Gastroesophageal sphincter (tissue), 4 donors: ENCODE results near the gene GSTA4. TPM values are rescaled to one million over a fixed set of nuclear protein-coding genes. Genes with fewer than 3 reads are reported as not detected.

ENCODE experiments used
- ATAC-seq: fragments of 150-250 bp; one replicate; pipeline ENCODE4 v1.9.1; 2016; ENCODE audit warnings: mild to moderate bottlenecking, moderate library complexity
- H3K27ac ChIP-seq, 4 donors: fragments of 200-600 bp; sonication (generic) in 3 of 4; 1 replicate in 3 of 4; 2 replicates in 1 of 4; pipeline ENCODE4 v1.5.1; 2016 to 2019
- H3K27me3 ChIP-seq: fragments of 200-600 bp; sonication (generic); one replicate; pipeline ENCODE4 v1.5.1; 2019
- H3K36me3 ChIP-seq, 2 donors: fragments of 200-600 bp; sonication (generic); one replicate each; pipeline ENCODE4 v1.5.1; 2019; ENCODE audit warnings: control low read depth in 1 of 2
- H3K4me1 ChIP-seq, 3 donors: fragments of 200-600 bp; sonication (generic); 1 replicate in 2 of 3; 2 replicates in 1 of 3; pipeline ENCODE4 v1.5.1; 2016 to 2019; ENCODE audit warnings: control low read depth in 2 of 3
- H3K4me3 ChIP-seq, 2 donors: fragments of 200-600 bp; sonication (generic); one replicate each; pipeline ENCODE4 v1.5.1; 2019; ENCODE audit warnings: mild to moderate bottlenecking in 1 of 2, moderate library complexity in 1 of 2
- H3K9me3 ChIP-seq, 3 donors: fragments of 200-600 bp; sonication (generic); one replicate each; pipeline ENCODE4 v1.5.1; 2017 to 2019; ENCODE audit warnings: control low read depth in 2 of 3
- EP300 ChIP-seq: sonication (generic); formaldehyde crosslinking; IDR thresholded peaks from one replicate; pipeline ENCODE4 v1.6.1; 2017; ENCODE audit warnings: antibody characterized with exemption, mild to moderate bottlenecking
- POLR2A ChIP-seq, 2 donors: fragments of 450-650 bp; IDR thresholded peaks; one replicate each; pipeline ENCODE4 v1.6.1; 2017; ENCODE audit warnings: antibody characterized with exemption in 2 of 2, mild to moderate bottlenecking in 2 of 2, moderate library complexity in 1 of 2
- POLR2AphosphoS5 ChIP-seq: sonication (generic); formaldehyde crosslinking; IDR thresholded peaks from one replicate; pipeline ENCODE4 v1.6.1; 2017; ENCODE audit warnings: antibody characterized with exemption
- WGBS, 2 donors: methylation state at CpG; one replicate each; pipeline ENCODE4 v1.1.5; 2018; ENCODE audit warnings: low coverage in 1 of 2; 5-methylcytosine and 5-hydroxymethylcytosine counted together
- total RNA-seq, 4 donors: library from RNA; depleted of rRNA; stranded (reverse); fragments of >200 nt; gene quantifications; one replicate each; pipeline ENCODE4 v1.1.0, GENCODE V29; 2016
- TF ChIP-seq, protein P1 (sequence below), 4 experiments: fragments of 200-600 bp in 2 of 4; fragments of 450-650 bp in 2 of 4; sonication (generic) in 1 of 4; IDR thresholded peaks; one replicate each; pipeline ENCODE4 v1.5.1; 2017 to 2019; ENCODE audit warnings: antibody characterized with exemption in 4 of 4, mild to moderate bottlenecking in 2 of 4, moderate library complexity in 2 of 4

Gene GSTA4
- total RNA-seq, 4 donors from 2014 or later: 19.3 to 40.4 (median 26.9) TPM

GRCh38 chr6:53015486-53015885 is 20.4 kb upstream of the GSTA4 start:
- Histone ChIP-seq H3K4me1 (peaks cover 0 to 7% (median 0%) of the 10 kb centered on the region in 3 donors), H3K9me3 (no peaks in the 10 kb centered on the region), H3K27ac (no peak overlapping the region), H3K27me3 (no peaks in the 10 kb centered on the region), H3K36me3 (peaks cover 5 to 90% of the 10 kb centered on the region in 2 donors), H3K4me3 (no peak overlapping the region)
- 91 to 100% methylated on average over 1 of the region's 1 CpG for WGBS, 2 donors
- TF ChIP-seq EP300 (no peak), POLR2A (IDR thresholded peaks at IDR 0.05) (no peak), POLR2AphosphoS5 (no peak)
- TF ChIP-seq, protein P1, sequence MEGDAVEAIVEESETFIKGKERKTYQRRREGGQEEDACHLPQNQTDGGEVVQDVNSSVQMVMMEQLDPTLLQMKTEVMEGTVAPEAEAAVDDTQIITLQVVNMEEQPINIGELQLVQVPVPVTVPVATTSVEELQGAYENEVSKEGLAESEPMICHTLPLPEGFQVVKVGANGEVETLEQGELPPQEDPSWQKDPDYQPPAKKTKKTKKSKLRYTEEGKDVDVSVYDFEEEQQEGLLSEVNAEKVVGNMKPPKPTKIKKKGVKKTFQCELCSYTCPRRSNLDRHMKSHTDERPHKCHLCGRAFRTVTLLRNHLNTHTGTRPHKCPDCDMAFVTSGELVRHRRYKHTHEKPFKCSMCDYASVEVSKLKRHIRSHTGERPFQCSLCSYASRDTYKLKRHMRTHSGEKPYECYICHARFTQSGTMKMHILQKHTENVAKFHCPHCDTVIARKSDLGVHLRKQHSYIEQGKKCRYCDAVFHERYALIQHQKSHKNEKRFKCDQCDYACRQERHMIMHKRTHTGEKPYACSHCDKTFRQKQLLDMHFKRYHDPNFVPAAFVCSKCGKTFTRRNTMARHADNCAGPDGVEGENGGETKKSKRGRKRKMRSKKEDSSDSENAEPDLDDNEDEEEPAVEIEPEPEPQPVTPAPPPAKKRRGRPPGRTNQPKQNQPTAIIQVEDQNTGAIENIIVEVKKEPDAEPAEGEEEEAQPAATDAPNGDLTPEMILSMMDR (IDR thresholded peaks at IDR 0.05): no peak
- no peak for ATAC-seq

GRCh38 chr6:53014744-53015143 is 19.7 kb upstream of the GSTA4 start:
- Histone ChIP-seq H3K4me1 (peaks cover 0 to 7% (median 0%) of the 10 kb centered on the region in 3 donors), H3K27ac (peak overlapping the region in 1 of 4 donors; percentile 34), H3K36me3 (peaks cover 5 to 97% of the 10 kb centered on the region in 2 donors), H3K9me3 (no peaks in the 10 kb centered on the region), H3K4me3 (no peak overlapping the region), H3K27me3 (no peaks in the 10 kb centered on the region)
- no peak for ATAC-seq
- TF ChIP-seq EP300 (no peak), POLR2A (IDR thresholded peaks at IDR 0.05) (no peak), POLR2AphosphoS5 (no peak)
- TF ChIP-seq, protein P1 (IDR thresholded peaks at IDR 0.05): no peak
- 63% methylated on average over 1 of the region's 1 CpG; no CpG with 5 or more reads in 1 of the 2 donors for WGBS, 2 donors

DNA sequence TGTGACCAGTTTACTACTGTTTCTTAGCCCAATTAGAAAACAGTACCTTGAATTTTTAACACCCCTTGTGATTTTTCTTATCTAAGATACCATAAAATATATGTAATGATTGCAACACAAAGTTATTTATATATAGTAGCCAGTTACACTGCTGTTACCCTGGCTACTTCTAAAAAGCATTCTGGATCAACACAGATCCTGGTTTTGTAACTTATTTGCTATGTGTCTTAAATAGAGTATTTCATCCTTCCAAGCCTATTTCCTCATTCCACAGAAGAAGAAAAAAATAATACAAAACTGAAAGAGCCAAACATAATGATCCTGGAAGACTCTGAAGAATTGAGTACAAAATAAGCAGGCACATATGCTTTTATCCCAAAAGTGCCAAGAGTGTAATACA is 19.0 kb upstream of the GSTA4 start:
- Histone ChIP-seq H3K4me3 (no peak overlapping the region), H3K36me3 (peaks cover 5 to 98% of the 10 kb centered on the region in 2 donors), H3K27ac (peak overlapping the region in 3 of 4 donors; percentile 21 to 43 (median 34)), H3K4me1 (peaks cover 0 to 7% (median 0%) of the 10 kb centered on the region in 3 donors), H3K9me3 (no peaks in the 10 kb centered on the region), H3K27me3 (no peaks in the 10 kb centered on the region)
- ATAC-seq: no peak
- TF ChIP-seq, protein P1 (IDR thresholded peaks at IDR 0.05): no peak
- no peak for TF ChIP-seq POLR2A (IDR thresholded peaks at IDR 0.05)

GRCh38 chr6:53011979-53012378 is 16.9 kb upstream of the GSTA4 start:
- H3K9me3 ChIP-seq: no peaks in the 10 kb centered on the region
- no peak overlapping the region for H3K4me3 ChIP-seq
- no peak overlapping the region for H3K27ac ChIP-seq
- H3K36me3 ChIP-seq: peaks cover 5 to 100% of the 10 kb centered on the region in 2 donors
- 57% methylated on average over 1 of the region's 1 CpG; no CpG with 5 or more reads in 1 of the 2 donors for WGBS, 2 donors
- TF ChIP-seq POLR2AphosphoS5: no peak
- TF ChIP-seq POLR2A (IDR thresholded peaks at IDR 0.05): no peak
- TF ChIP-seq, protein P1 (IDR thresholded peaks at IDR 0.05): no peak
- no peak for TF ChIP-seq EP300
- H3K4me1 ChIP-seq: peaks cover 0 to 7% (median 0%) of the 10 kb centered on the region in 3 donors
- ATAC-seq: no peak
- no peaks in the 10 kb centered on the region for H3K27me3 ChIP-seq

GRCh38 chr6:53010504-53010903 is 15.4 kb upstream of the GSTA4 start:
- H3K9me3 ChIP-seq: no peaks in the 10 kb centered on the region
- H3K4me1 ChIP-seq: peaks cover 0 to 7% (median 0%) of the 10 kb centered on the region in 3 donors
- WGBS, 2 donors: 100% methylated on average over 1 of the region's 1 CpG; no CpG with 5 or more reads in 1 of the 2 donors
- H3K36me3 ChIP-seq: peaks cover 5 to 100% of the 10 kb centered on the region in 2 donors
- TF ChIP-seq EP300 (no peak), POLR2A (IDR thresholded peaks at IDR 0.05) (no peak), POLR2AphosphoS5 (no peak)
- TF ChIP-seq, protein P1 (IDR thresholded peaks at IDR 0.05): no peak
- no peak overlapping the region for H3K27ac ChIP-seq
- H3K27me3 ChIP-seq: no peaks in the 10 kb centered on the region
- no peak overlapping the region for H3K4me3 ChIP-seq
- no peak for ATAC-seq
